ENCODE data around the gene PRKCQ.

DNA sequence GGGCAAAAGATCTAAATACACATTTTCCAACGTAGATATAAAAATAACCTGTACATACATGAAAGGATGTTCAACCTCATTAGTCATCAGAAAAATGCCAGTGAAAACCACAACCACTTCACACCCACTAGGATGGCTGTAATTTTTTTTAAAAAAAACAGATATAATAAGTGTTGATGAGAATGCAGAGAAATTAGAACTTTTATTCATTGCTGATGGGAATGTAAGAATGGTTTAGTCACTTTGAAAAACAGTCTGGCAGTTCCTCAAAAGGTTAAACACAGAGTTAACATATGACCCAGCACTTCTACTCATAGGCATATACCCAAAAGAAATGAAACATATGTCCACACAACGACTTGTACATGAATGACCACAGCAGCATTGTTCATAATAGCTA, 32.3 kb upstream of the PRKCQ start:
- no peak for TF ChIP-seq GATA2 (IDR thresholded peaks at IDR 0.05; ENCODE audit: low read depth, low read length)
- no peak for TF ChIP-seq GATA3 (IDR thresholded peaks at IDR 0.05; ENCODE audit: low read depth, low read length)

Measured in SH-SY5Y (cell line).